ENCODE data around the gene CHRNB1. TPM values are rescaled to one million over a fixed set of nuclear protein-coding genes. Genes with fewer than 3 reads are reported as not detected.
"Not testable (repeated sequence)": the region's sequence is repeated elsewhere in the genome, so short reads cannot be mapped to it uniquely, and the experiment has no call there.

Gene CHRNB1
- total RNA-seq, 2 donors from 2014 or later: 7.8 to 10.5 TPM

GRCh38 chr17:7460850-7461660, 16.2 kb downstream of the CHRNB1 start:
- intact Hi-C loops (cut with DNase I): no loop called here
- no peak for DNase-seq (ENCODE audit: low spot score)

GRCh38 chr17:7462474-7463371, 17.9 kb downstream of the CHRNB1 start:
- intact Hi-C loops (cut with DNase I): no loop called here
- DNase-seq (ENCODE audit: low spot score): no peak

- no peak for DNase-seq (ENCODE audit: low spot score)
- intact Hi-C loops (cut with DNase I): no loop called here
Measured at GRCh38 chr17:7463372-7463846, 18.5 kb downstream of the CHRNB1 start.

GRCh38 chr17:7464081-7464480, 19.2 kb downstream of the CHRNB1 start:
- intact Hi-C loops (cut with DNase I): no loop called here
- DNase-seq (ENCODE audit: low spot score): no peak

GRCh38 chr17:7465597-7466275, 20.9 kb downstream of the CHRNB1 start:
- intact Hi-C loops (cut with DNase I): no loop called here
- DNase-seq (ENCODE audit: low spot score): no peak

DNA sequence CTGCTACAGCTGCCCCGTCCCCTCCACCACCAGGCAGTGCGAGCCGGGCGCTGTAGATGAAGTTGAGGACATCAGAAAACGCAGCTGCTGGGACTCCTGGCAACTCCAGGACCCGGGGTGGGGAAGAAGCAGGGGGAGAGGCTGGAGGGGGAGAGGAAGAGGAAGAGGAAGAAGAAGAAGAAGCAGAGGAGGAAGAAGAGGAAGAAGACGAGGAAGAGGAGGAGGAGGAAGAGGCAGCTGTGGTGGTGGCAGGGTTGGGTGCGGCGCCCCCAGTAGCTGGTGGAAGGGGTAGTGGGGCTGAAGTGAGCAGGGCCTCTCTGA, 21.4 kb downstream of the CHRNB1 start:
- DNase-seq (ENCODE audit: low spot score): no peak
- intact Hi-C loops (cut with DNase I): no loop called here

GRCh38 chr17:7466639-7467341, 21.9 kb downstream of the CHRNB1 start:
- intact Hi-C loops (cut with DNase I): no loop called here
- DNase-seq (ENCODE audit: low spot score): peak; percentile 95

- intact Hi-C loops (cut with DNase I): no loop called here
Measured at GRCh38 chr17:7467498-7467897, 22.6 kb downstream of the CHRNB1 start.

DNA sequence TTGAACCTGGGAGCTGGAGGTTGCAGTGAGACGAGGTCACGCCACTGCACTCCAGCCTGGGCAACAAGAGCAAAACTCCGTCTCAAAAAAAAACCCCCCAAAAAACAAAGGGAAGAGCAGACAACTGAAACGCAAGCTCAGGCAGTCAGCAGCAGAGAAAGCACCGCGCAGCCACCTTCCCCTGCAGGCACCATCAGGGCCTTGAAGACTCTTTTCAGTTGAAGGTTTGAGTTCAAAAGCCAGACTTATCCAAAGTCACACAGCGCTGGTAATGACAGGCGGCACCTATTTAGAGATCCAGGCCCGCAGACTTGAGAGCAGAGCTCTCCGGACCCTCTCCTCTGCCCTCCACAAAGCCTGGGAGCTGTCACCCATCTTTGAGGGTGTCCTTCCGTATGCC, 23.4 kb downstream of the CHRNB1 start:
- no peak for DNase-seq (ENCODE audit: low spot score)
- intact Hi-C loops (cut with DNase I): no loop called here

More at GRCh38 chr17:7467498-7467897, 22.6 kb downstream of the CHRNB1 start:
- DNase-seq (ENCODE audit: low spot score): no peak

DNA sequence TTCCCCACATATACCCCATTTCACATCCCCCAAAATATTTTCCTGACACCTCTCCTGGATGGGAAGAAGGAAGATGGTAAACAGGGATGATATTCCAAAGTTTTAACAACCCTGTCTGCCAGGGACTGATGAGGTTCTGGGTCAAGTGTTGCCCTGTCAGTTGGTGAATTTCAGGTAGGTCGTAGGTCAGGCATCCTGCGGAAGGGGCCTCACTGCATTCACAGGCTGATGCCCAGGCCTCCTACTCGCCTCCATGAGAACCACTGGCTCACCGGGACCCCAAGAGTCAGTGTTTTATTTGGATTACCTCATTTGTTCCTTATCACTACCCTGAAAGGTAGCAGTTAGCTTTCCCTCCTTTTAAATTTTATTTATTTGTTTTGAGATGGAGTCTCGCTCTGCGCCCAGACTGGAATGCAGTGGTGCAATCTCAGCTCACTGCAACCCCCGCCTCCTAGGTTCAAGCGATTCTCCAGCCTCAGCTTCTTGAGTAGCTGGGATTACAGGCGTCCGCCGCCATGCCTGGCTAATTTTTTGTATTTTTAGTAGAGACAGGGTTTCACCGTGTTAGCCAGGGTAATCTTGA, 24.0 kb downstream of the CHRNB1 start:
- intact Hi-C loops (cut with DNase I): no loop called here
- no peak for DNase-seq (ENCODE audit: low spot score)

- DNase-seq (ENCODE audit: low spot score); intact Hi-C loops (cut with DNase I): not testable (repeated sequence)
Measured at GRCh38 chr17:7469843-7470242, 25.0 kb downstream of the CHRNB1 start.

DNA sequence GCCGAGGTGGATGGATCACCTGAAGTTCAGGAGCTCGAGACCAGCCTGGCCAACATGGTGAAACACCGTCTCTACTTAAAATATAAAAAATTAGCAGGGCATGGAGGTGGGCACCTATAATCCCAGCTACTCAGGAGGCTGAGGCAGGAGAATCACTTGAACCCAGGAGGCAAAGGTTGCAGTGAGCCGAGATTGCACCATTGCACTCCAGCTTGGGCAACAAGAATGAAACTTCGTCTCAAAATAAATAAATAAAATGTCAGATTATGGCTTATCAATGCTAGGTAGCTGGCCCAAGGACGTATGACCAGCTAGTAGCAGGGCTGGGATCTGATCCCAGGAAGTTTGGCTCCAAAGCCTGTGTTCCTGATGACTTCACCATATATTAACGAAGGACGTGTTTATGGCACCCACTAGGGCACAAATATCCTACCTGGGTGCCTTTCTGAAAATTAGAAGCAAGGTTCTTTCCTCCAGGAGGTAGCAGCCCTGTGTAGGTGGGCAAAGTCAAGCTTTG, 25.7 kb downstream of the CHRNB1 start:
- DNase-seq (ENCODE audit: low spot score); intact Hi-C loops (cut with DNase I): not testable (repeated sequence)

DNA sequence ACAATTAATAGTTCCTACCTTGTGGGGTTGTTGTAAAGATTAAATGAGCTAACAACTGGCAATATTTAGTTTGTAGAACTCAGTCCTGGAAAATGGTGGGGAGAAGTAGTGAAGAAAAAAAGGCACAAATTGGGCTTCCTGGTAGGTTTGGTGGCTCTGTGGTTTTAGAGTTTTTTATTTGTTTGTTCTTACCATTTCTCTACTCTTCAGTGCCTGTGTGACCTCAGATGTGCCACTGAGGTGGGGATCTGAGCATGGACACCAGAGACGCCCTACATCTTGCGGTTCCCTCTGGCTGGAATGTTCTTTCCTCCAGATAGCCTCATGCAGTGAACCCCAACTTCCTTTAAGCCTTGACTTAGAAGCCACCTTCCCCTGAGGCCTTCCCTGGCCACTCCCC, 26.9 kb downstream of the CHRNB1 start:
- intact Hi-C loops (cut with DNase I): no loop called here
- no peak for DNase-seq (ENCODE audit: low spot score)

- intact Hi-C loops (cut with DNase I): loop anchor here in 1 of 2 donors (5.0 kb wide), 1 partner anchor 32 kb away; no protein-coding TSS in a partner anchor
- not testable (repeated sequence) for DNase-seq (ENCODE audit: low spot score)
Measured at GRCh38 chr17:7474767-7475166, 29.9 kb downstream of the CHRNB1 start.

GRCh38 chr17:7475764-7476422, 31.0 kb downstream of the CHRNB1 start:
- peak; percentile 88 for DNase-seq (ENCODE audit: low spot score)
- intact Hi-C loops (cut with DNase I): loop anchor here in 1 of 2 donors (5.0 kb wide), 1 partner anchor 34 kb away; no protein-coding TSS in a partner anchor

DNA sequence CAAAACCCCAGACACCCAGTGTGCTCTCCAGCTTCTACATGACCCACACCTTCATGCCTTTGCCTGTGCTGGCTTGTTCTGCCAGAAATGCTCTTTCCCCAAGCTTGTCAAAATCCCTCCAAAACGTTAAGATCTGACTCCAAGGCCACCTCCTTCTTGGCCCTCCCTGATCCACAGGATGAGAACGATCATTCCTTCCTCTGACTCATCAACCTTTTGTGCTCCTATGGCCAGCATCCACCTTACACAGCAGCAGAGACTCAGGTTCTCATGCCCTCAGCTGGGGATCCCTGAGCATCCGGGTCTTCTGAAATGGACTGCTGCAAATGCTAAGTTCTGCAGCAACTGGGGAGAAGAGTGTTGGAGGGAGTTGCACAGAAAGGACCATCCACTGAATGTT, 31.6 kb downstream of the CHRNB1 start:
- intact Hi-C loops (cut with DNase I): loop anchor here in 1 of 2 donors (5.0 kb wide), 1 partner anchor 34 kb away; no protein-coding TSS in a partner anchor
- DNase-seq (ENCODE audit: low spot score): no peak

DNA sequence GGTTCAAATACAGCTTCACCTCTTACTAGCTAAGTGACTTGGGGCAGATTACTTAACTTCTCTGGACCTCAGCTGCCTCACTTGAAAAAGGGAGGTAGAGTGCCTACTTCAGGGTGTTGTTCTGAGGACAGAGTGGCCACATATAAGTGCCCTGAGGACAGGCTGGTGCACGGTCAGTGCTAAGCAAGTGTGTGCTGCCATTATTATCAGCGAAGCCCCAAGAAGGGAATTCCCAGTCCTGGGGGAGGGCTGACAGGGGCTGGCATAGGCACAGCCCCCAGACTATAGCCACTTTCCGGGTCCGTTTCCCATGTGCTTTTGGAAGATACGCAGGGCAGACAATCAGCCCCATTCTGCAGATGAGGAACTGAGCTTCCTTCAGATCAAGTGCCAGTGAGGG, 32.1 kb downstream of the CHRNB1 start:
- DNase-seq (ENCODE audit: low spot score): no peak

More for the DNA sequence above, 32.1 kb downstream of the CHRNB1 start:
- intact Hi-C loops (cut with DNase I): loop anchor here in 1 of 2 donors (5.0 kb wide), 1 partner anchor 35 kb away; no protein-coding TSS in a partner anchor

Data from posterior vena cava (tissue), 2 donors.